Lower leg skin (tissue), 3 donors: ENCODE data around the gene EXOC6B.

Experiments
- POLR2A ChIP-seq, 2 donors: fragments of 450-650 bp; IDR thresholded peaks; one replicate each; pipeline ENCODE4 v1.6.1; 2016 to 2017; ENCODE audit warnings: antibody characterized with exemption in 2 of 2, mild to moderate bottlenecking in 1 of 2, moderate library complexity in 1 of 2
- TF ChIP-seq, protein P1 (sequence below), 3 donors: fragments of 450-650 bp; IDR thresholded peaks; one replicate each; pipeline ENCODE4 v1.5.1; 2016; ENCODE audit warnings: antibody characterized with exemption in 3 of 3, mild to moderate bottlenecking in 3 of 3, moderate library complexity in 2 of 3

DNA sequence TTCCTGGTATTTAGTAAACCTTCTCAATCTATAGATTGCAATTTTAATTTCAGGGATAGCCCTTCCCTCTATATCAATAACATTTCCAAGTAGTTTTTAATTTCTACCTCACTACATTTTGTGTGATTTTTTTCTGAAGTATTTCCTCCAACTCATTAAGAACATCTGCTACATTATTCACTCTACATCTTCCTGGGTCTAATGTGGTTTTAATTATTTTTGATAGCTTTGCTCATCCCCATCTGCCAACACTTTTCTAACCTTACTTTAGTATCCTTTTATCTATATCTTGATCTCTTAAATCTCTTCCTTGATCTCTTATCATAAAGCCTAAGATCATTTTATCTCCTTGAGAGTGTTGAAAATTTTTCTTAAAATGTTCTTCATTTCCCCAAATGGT is 399.8 kb downstream of the EXOC6B start:
- TF ChIP-seq, protein P1, sequence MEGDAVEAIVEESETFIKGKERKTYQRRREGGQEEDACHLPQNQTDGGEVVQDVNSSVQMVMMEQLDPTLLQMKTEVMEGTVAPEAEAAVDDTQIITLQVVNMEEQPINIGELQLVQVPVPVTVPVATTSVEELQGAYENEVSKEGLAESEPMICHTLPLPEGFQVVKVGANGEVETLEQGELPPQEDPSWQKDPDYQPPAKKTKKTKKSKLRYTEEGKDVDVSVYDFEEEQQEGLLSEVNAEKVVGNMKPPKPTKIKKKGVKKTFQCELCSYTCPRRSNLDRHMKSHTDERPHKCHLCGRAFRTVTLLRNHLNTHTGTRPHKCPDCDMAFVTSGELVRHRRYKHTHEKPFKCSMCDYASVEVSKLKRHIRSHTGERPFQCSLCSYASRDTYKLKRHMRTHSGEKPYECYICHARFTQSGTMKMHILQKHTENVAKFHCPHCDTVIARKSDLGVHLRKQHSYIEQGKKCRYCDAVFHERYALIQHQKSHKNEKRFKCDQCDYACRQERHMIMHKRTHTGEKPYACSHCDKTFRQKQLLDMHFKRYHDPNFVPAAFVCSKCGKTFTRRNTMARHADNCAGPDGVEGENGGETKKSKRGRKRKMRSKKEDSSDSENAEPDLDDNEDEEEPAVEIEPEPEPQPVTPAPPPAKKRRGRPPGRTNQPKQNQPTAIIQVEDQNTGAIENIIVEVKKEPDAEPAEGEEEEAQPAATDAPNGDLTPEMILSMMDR (IDR thresholded peaks at IDR 0.05) = no peak
- TF ChIP-seq POLR2A (IDR thresholded peaks at IDR 0.05) = no peak
